Measurements from ENCODE around the gene DNAH5. TPM values are rescaled to one million over a fixed set of nuclear protein-coding genes. Genes with fewer than 3 reads are reported as not detected.
"Not testable (repeated sequence)": the region's sequence is repeated elsewhere in the genome, so short reads cannot be mapped to it uniquely, and the experiment has no call there.

The DNAH5 gene
- total RNA-seq, 1 donor from 2014 or later = 0.17 TPM

- no peak for DNase-seq
These were observed 111.0 kb downstream of the DNAH5 start for GRCh38 chr5:13833440-13833839.

GRCh38 chr5:13831351-13831750 is 113.1 kb downstream of the DNAH5 start:
- DNase-seq = peak; percentile 11

GRCh38 chr5:13830536-13830935 is 114.0 kb downstream of the DNAH5 start:
- no peak for DNase-seq

GRCh38 chr5:13821366-13821765 is 123.1 kb downstream of the DNAH5 start:
- no peak for DNase-seq

- DNase-seq = no peak
These were observed 128.4 kb downstream of the DNAH5 start for GRCh38 chr5:13816126-13816525.

- DNase-seq = peak; percentile 8
These were observed 130.2 kb downstream of the DNAH5 start for GRCh38 chr5:13814301-13814700.

- no peak for DNase-seq
These were observed 134.6 kb downstream of the DNAH5 start for GRCh38 chr5:13809921-13810320.

- no peak for DNase-seq
These were observed 140.2 kb downstream of the DNAH5 start for GRCh38 chr5:13804336-13804735.

- not testable (repeated sequence) for DNase-seq
These were observed 145.9 kb downstream of the DNAH5 start for GRCh38 chr5:13798569-13798968.

GRCh38 chr5:13785781-13786415 is 158.6 kb downstream of the DNAH5 start:
- DNase-seq = no peak

- DNase-seq = no peak
These were observed 160.8 kb downstream of the DNAH5 start for GRCh38 chr5:13783726-13784125.

GRCh38 chr5:13780081-13780480 is 164.4 kb downstream of the DNAH5 start:
- DNase-seq = no peak

GRCh38 chr5:13773649-13774048 is 170.8 kb downstream of the DNAH5 start:
- DNase-seq = no peak

- DNase-seq = no peak
These were observed 173.4 kb downstream of the DNAH5 start for GRCh38 chr5:13771011-13771571.

GRCh38 chr5:13766236-13766635 is 178.3 kb downstream of the DNAH5 start:
- DNase-seq = no peak

GRCh38 chr5:13763719-13764118 is 180.8 kb downstream of the DNAH5 start:
- no peak for DNase-seq

GRCh38 chr5:13749766-13750165 is 194.7 kb downstream of the DNAH5 start:
- no peak for DNase-seq

- DNase-seq = peak; percentile 24
These were observed 198.5 kb downstream of the DNAH5 start for GRCh38 chr5:13746026-13746425.

- DNase-seq = peak; percentile 59
These were observed 199.0 kb downstream of the DNAH5 start for GRCh38 chr5:13745508-13745907.

GRCh38 chr5:13740471-13740870 is 204.0 kb downstream of the DNAH5 start:
- DNase-seq = no peak

- no peak for DNase-seq
These were observed 205.0 kb downstream of the DNAH5 start for GRCh38 chr5:13739479-13739878.

GRCh38 chr5:13735691-13736090 is 208.8 kb downstream of the DNAH5 start:
- no peak for DNase-seq

GRCh38 chr5:13731121-13731628 is 213.3 kb downstream of the DNAH5 start:
- DNase-seq = no peak

GRCh38 chr5:13708906-13709305 is 235.6 kb downstream of the DNAH5 start:
- DNase-seq = no peak

- DNase-seq = no peak
These were observed 236.1 kb downstream of the DNAH5 start for GRCh38 chr5:13708432-13708831.
